Thoracic aorta endothelial cell (primary cell): ENCODE results near the gene PSMB4. TPM values are rescaled to one million over a fixed set of nuclear protein-coding genes. Genes with fewer than 3 reads are reported as not detected.

Experiments
- small RNA-seq: library from RNA; depleted of rRNA; stranded (forward); fragments of <200 nt; gene quantifications from one replicate; pipeline ENCODE3, GENCODE V24; 2012
- total RNA-seq: library from RNA; depleted of rRNA; stranded (reverse); fragments of >200 nt; gene quantifications from 2 replicates; pipeline ENCODE4 v1.2.3, GENCODE V29; 2012

PSMB4 gene
- 355 and 391 TPM in 2 replicates for total RNA-seq

GRCh38 chr1:151399324-151400171, at the start of gene PSMB4:
TSS of gene PSMB4 (plus strand) at chr1:151399573. CDS start at chr1:151399588, 15 bp downstream.

GRCh38 chr1:151372058-151372934, 27.1 kb upstream of the PSMB4 start, which contains the start of gene SELENBP1:
TSS of gene SELENBP1 (minus strand) at chr1:151372705. CDS start at chr1:151372641, 64 bp downstream.

Small RNA genes within 50 kb of the gene (small RNA-seq; reads per million reads assigned to genes)
- not detected for gene RNY4P25

Other genes with a start within 250 kb of the PSMB4 start
- gene TNFAIP8L2, start 242.9 kb upstream of the PSMB4 start, total RNA-seq, result not detected in 2 replicates
- 4.8 and 5.3 TPM in 2 replicates for gene LYSMD1, start 233.7 kb upstream of the PSMB4 start, total RNA-seq
- gene SCNM1, start 233.4 kb upstream of the PSMB4 start, total RNA-seq, result 27.0 and 29.0 TPM in 2 replicates
- 0.53 TPM in 1 of 2 replicates, not detected in the other for gene TMOD4, start 223.6 kb upstream of the PSMB4 start, total RNA-seq
- 40.4 and 46.2 TPM in 2 replicates for gene VPS72, start 209.4 kb upstream of the PSMB4 start, total RNA-seq
- 75.6 and 77.0 TPM in 2 replicates for gene PIP5K1A, start 201.0 kb upstream of the PSMB4 start, total RNA-seq
- gene PSMD4, start 144.8 kb upstream of the PSMB4 start, total RNA-seq, result 122 and 124 TPM in 2 replicates
- gene ZNF687, start 117.3 kb upstream of the PSMB4 start, total RNA-seq, result 9.8 and 11.3 TPM in 2 replicates
- 42.9 and 43.9 TPM in 2 replicates for gene PI4KB, start 72.2 kb upstream of the PSMB4 start, total RNA-seq
- 51.7 and 62.8 TPM in 2 replicates for gene RFX5, start 52.3 kb upstream of the PSMB4 start, total RNA-seq
- 11.3 and 12.1 TPM in 2 replicates for gene SELENBP1, start 26.9 kb upstream of the PSMB4 start, total RNA-seq
- 44.9 and 51.7 TPM in 2 replicates for gene POGZ, start 59.9 kb downstream of the PSMB4 start, total RNA-seq
- 0.93 and 1.7 TPM in 2 replicates for gene CGN, start 111.8 kb downstream of the PSMB4 start, total RNA-seq
- 1.9 and 2.9 TPM in 2 replicates for gene TUFT1, start 140.7 kb downstream of the PSMB4 start, total RNA-seq
- 23.1 and 25.5 TPM in 2 replicates for gene SNX27, start 212.5 kb downstream of the PSMB4 start, total RNA-seq